DMS53 treated with DMSO at 0.1 percent for 48 hours (cell line): ENCODE data around the gene ASB5.
"Not testable (repeated sequence)": the region's sequence is repeated elsewhere in the genome, so short reads cannot be mapped to it uniquely, and the experiment has no call there.

Experiments used
- DNase-seq: peaks from one replicate; lab custom pipeline; 2025; ENCODE audit not compliant: unreplicated experiment; lab: John Stamatoyannopoulos, UW

The ASB5 gene

DNA sequence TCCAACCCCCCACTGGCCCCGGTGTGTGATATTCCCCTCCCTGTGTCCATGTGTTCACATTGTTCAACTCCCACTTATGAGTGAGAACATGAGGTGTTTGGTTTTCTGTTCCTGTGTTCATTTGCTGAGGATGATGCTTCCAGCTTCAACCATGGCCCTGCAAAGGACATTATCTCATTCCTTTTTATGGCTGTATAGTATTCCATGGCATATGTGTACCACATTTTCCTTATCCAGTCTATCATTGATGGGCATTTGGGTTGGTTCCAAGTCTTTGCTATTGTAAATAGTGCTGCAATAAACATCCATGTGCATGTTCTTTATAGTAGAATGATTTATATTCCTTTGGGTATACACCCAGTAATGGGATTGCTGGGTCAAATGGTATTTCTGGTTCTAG is 10.5 kb upstream of the ASB5 start:
- DNase-seq = not testable (repeated sequence)

DNA sequence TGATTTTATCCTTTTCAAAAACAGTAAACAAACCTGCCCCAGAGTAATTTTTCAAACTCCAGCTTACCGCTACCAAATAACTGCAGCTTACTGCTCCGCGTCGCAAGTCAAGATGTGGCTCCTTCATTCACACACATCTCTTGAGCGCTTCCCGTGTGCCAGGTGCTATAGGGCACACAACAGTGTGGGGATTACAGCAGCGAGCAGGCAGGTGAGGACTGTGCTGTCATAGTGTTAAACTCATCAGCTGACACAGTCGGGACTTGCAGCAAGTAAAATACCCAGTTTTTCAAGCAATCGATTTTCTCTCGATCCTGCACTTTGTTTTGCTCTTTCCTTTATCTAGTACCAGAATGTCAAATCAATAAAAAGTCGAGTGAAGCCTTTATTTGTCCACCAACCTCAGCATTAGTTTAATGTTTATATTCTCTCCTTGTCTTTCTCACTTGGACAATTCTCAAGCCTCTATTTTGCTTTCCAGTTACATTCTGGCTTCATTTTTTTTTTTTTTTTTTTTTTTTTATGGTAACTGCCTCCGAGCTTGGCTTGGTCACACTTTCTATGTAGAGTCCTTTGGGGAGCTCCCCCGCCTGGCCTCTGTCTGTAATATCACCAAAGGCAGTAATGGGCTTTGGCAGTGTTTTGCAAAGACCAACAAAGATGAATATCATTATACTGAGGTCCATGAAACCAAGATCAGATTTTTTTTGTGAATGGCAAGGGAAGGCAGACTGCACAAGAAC is 8.3 kb upstream of the ASB5 start:
- DNase-seq = peak; percentile 61

DNA sequence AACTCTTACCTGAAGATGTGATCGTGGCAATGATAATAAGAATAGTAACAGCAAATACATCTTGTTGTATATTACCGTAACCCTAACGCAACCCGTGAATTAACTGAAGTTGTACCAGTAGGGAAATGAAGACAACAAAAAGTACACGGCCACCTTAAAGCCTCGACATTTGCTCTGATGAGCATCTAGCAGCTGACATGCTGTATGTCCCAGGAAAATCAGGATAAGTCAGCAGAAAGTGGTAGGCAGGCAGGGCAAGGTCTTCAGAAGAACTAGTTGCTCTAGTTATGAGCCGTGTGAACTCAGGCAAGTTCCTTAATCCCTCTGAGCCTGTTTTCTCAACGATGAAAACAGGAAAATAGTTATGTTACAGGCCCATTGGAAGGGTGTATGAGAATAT is 7.7 kb upstream of the ASB5 start:
- DNase-seq = no peak

DNA sequence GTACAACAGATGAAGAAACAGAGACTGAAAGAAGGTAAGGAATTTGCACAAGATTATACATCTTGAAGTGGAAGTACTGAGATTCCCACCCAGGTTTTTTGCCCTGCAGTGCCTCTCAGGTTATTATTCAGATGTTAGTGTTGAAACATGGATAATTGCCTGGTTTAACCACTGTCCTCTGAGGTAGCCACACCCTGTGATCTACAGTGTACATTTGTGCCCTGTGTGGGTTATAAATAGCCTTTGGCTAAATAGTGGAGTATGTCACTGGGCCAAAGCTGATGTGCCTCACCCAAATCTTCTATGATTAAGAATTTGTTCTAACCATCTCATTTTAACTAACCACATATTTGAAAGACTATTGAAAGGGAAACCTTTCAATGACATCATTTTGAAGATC is 5.4 kb upstream of the ASB5 start:
- DNase-seq = no peak

DNA sequence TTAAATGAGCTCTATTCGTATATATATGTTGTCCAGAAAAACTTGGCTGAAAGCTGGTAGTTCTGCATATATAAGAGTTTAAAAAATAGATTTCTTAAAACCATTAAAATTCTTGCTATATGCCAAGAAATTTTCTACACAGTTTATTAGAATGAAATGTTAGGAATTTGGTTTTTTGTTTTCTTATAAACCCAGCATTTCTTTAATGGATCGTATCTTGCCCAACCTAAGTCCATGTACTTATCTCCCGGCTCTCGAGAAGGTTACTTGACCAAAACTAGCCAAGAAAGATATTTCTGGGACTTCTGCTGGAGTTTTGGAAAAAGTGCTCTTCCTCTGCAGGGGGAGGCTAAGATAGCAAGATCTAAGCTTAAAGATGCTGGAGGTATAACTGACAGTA is 4.7 kb upstream of the ASB5 start:
- no peak for DNase-seq

DNA sequence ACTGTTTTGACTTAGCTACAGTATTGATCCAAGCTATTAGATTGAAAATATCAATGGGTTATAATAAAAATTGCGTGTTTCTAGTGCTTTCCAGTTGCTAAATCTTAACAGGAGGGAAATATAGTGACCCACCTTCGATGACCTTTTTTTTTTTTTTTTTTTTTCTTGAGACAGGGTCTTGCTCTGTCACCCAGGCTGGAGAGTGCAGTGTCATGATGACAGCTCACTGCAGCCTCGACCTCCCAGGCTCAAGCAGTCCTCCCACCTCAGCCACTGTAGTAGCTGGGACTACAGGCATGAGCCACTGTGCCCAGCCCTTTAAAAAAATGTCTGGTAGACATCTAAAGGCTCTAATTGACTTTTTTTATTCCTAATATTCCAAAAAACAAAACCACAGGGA is 3.8 kb upstream of the ASB5 start:
- DNase-seq = no peak

DNA sequence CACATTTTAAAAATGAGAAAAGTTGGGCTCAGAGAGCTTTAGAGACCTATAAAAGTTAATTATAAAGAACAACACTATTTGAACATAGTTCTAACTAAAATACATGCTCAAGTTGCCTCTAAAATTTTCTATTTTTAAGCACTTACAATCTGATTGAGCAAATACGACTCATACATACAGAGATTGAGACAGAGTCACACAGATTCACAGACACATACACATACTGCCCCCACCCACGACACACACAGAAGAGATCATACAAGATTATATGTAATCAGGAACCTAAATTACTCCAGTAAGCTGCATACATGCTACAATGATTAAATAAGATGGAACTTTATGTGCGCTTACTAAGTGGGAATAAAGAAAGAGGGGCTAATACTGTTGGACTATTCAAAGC is 2.7 kb upstream of the ASB5 start:
- DNase-seq = no peak

DNA sequence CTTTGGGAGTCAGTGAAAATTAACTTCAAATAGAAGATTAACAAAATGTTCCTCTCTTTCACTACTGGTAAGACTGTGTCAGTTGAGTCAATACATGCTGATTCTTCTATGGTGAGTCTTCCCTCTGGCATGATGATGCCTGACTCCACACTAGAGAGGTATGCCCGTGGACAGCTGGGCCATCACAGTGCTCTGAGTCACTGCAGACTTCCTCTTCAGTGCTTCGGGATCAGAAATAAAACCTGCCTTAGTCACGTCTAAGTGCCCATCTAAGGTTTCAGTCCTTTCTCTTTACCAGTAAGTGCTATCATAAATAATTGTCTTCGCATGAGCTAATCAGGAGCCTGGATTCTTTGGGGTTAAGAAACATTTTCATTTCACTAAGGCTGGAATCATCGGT is 1.6 kb upstream of the ASB5 start:
- peak; percentile 85 for DNase-seq

DNA sequence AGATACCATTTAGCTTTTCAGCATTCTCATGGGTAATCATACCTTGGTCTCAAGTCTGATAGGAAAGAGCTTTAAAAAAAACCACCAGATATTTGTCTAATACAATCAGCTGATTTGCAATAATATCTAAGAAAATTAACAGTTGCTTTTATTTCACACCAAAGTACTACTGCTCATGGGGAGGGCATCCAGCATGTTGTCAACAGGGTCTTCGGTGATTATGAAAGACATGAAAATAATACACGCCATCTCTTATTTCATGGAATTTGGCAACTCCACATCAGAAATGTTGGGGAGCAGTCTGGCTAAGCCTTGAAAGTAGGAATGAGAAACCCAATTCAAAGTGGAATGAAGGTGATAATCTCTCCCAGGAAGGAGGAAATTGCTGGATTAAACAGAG is 3.0 kb downstream of the ASB5 start:
- DNase-seq = no peak

DNA sequence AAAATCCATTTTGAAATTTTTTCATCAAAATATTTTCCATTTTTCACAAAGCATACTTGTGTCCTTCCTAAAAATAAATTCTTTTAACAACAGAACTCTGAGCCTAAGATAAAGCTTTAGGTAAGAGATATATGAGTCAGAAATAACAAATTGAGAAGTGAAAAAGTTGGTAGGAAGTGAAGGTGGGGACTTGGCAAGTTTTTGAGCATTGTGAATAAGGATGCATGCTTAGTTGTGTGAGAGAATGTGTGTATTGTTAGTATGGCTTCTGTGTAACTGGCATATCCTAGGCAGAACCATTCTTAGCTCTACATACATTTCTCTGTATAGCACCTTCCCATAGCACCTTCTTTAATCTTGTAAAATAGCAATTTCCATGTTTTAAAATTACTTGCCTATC is 6.8 kb downstream of the ASB5 start:
- DNase-seq = no peak

DNA sequence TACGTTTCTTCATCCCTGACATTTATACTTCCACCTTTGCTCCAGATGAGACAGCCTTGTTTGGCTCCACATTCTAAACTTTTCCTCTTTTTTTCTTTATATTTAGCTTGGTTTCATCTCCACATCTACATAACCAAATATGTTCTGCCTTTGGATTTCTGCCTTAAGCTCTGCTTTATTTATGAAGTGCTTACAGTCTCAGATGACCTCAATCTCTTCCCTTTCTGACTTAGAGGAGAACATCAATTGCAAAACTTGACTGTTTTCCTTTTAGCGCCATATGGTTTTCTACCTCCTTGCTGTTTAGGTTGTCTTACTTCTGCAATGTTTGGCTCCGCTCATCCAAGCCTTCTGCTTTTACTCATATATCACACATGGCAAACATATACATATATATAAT is 7.5 kb downstream of the ASB5 start:
- no peak for DNase-seq

DNA sequence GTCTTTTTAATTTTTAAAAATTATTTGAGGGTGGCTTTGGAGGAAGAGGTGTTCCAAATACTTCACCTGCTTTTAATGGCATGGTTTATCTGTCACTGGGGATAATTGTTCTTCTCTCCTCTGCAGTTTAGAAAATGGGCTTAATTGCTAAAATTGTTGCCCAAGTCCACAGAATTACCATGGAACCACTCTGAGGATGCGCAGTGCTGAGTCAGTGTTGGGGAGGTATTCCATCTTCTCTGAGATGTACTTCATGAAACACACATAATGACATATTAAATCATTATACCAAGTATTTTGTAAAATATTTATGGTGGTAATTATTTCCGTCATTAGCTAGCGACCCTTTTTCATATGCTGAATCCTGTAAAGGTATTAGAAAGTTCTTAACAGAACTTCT is 8.0 kb downstream of the ASB5 start:
- DNase-seq = no peak

DNA sequence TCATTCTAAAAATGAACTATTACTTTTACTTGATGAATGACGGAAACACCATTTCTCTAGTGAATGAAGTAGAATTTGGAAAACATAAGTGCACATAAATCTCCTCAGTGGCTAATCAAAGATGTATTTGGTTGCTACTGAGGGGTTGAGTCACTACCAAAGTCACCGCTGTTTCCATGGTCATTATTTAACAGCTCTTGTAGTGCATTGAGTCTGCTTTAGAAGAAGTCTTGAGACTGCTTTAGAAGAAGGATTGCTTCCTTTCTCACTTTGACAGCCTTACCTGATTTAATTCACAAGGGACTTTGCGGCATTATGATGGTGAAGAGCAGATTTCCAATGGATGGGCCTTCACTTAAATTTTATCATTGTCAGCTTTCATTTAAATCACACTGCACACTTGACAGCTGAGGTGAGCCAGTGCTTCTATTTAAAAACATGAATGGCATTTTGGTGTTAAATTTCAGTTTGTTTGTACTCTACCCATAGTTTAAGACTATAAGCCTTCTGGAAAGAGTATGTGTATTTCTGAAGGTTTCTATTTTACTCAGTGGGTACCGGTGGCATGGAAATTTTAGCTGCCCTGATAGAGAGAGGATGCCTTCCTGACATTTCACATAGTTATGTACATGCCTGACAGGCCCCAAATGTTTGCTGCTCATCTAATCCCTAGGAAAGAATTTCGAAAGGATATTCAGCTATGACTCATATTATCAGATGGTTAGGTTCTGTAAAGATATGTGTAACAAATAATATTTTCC is 9.5 kb downstream of the ASB5 start:
- no peak for DNase-seq

DNA sequence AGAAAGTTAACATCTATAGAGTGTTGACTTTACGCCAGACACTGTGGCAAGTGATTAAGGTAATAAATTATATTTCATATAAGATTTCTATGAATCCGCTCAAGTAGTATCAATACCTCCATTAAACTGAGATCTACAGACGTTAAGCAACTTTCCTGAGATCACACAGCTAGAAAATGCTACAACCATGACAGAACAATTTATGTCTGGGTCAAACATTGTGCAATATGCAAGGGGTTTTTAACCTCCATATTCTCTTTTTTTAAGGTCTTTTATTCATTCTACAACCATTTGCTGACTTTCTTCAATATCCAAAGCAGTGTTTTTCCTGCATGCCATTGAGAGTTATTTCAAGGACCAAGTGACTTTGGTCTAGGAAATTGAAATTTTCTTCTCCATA is 10.9 kb downstream of the ASB5 start:
- no peak for DNase-seq

DNA sequence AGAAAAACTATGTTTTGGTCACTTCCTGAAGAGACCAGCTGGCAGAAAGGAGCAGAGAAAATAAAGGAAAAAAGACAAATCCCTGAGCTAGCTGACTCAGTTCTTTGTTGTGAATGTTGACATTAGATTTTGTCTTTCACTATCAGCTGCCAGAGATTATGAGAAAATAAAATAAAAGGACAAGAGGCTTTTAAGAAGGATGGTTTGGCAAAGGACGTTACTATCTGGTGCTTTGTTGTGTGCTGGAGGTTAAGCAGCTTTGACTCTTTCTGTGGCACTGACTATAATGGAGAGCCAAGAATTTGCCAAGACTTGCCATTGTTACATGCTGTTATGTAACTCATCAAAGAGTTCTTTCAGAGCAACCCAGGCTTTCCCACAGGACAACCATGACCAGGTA is 12.1 kb downstream of the ASB5 start:
- no peak for DNase-seq

DNA sequence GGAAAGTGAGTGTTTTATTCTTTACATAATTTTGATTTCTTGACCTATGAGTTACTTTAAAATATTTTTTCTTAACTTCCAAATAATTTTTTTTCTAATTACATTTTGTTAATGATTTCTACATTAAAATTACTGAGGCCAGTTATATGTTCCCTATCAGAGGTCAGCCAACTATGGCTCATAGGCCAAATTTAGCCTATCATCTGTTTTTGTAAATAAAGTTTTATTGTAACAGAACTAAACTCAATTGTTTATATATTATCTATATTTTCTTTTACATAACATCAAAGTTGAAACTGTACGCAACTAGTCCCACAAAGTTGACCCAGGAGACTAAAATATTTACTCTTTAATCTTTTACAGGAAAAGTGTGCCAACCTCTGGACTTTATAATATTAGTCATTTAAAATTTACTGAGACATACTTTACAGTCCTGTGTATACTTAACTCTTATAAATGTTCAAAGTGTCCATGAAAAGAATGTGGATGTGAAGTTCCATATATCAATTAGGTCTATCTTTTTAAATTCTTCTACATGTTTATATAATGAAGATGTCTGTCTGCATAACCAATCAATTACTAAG is 26.2 kb downstream of the ASB5 start:
- DNase-seq = no peak

DNA sequence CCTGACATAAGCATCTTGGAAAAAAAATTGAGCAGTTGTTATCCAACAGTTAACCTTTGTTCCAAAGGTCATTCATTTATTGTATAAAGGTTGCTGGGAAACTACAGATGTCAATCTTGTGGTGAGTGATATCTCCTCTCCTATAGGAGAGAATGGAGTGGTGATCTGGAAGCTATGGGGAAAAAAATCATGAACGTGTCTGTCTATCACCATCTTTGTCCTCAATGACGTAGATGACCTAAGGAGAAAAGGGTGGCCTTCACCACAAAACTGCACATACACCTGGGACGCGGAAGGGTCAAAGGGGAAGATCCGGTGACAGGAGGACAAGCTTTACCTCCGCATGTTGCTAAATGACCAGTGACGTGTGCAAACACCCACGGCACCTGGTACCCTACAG is 27.3 kb downstream of the ASB5 start:
- DNase-seq = no peak

DNA sequence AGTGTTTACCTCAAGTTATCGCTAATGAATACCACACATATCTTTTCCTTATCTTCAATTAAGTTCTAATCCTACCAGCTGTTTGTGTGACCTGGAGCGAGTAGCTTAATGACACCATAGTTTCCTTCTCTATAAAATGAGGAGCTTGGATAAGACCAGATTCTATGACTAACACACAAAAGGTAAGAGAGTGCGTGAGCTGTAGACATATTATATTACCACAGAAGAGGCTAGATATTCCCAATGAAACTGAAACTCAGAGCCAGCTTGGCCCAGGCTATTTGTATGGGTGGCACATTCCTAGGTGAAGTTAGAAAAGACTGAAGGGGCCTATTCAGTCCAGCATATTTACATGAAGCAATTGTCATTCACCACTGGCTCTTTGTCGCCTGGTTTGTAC is 30.2 kb downstream of the ASB5 start:
- DNase-seq = peak; percentile 47

DNA sequence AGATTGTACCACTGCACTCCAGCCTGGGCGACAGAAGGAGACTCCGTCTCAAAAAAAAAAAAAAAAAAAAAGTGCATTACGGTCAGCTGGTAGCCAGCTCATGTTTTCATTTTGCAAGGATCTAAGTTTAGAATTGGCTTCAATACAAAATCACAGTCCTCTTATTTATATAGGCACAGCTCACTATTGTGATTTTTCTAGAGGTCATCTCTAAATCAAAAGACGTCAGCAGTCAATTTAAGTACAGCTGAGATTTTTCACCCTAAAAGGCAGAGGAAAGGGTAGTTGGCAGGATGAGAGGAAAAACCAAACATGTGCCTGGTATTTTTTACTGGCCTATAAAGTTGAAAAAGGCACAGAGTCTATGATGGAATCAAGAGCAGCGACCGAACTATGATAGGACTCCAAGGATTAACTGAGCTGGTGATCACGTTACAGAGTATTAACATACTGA is 30.8 kb downstream of the ASB5 start:
- DNase-seq = no peak

DNA sequence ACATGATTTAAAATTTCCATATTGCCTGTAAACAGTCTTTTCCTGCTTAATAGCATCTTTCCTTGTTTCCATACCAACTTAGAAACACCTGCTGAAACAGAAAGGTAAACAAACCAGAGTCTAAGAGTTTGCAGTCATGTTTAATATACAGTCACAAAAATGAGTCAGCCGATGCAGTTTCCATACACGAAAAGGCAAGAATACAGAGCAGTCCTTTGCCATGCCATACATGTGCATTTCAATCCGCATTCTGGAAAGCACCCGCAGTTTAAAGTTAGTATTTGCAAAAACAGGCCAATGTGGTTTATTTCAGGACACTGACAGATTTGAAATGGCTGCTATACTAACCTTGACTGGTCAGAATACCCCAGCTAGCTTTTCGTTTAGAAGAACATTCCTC is 32.1 kb downstream of the ASB5 start:
- peak; percentile 61 for DNase-seq

DNA sequence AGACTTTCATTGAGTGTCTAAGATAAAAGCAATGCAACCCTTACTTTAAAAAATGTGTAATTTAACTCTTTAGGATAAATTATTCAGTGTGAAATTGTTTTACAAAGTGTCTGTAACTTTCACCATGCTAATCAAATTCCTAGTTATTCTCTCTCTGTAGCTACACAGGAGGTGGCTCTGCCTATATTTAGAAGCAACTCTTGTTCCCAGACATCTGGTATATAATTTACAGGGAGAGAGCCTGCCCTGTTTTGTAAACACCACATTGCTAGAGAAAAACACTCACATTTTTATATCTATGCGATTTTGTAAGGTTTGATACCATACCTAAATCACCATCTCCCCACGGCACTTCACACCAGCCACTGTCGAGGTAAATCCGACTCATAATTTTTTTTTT is 38.2 kb downstream of the ASB5 start:
- no peak for DNase-seq

DNA sequence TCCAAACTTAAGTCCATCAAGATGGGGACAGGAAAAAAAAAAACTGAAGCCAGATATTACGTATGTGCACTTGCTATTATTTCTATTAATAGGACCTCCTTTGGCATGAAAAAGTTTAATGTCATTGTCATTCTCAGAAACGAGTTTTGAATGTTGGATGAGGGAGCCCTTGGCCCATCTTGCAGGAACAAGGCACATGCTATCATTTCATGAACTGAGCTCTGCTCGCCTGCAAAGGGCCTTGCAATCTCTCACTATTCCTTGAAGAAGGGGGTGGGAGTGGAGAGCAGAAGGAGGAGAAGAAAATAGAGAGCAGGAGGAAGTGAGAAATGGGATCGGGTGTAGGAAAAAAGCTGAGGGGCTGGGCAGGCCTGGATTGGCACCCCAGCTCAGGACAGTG is 39.4 kb downstream of the ASB5 start:
- no peak for DNase-seq
